ENCODE results near the gene FXYD3.
"Not testable (repeated sequence)": the region's sequence is repeated elsewhere in the genome, so short reads cannot be mapped to it uniquely, and the experiment has no call there.

FXYD3 gene

GRCh38 chr19:35093941-35094647, 21.5 kb upstream of the FXYD3 start:
- no peak overlapping the region for H3K9ac ChIP-seq (ENCODE audit: low read depth, low read length)
- H3K9me3 ChIP-seq (ENCODE audit: control insufficient read depth, insufficient read depth, low read length): no peaks in the 10 kb centered on the region
- no peaks in the 10 kb centered on the region for H3K36me3 ChIP-seq (ENCODE audit: insufficient read depth, low read length)
- peaks cover 9% of the 10 kb centered on the region; the same call in 1 of the 2 replicates for H3K4me1 ChIP-seq (ENCODE audit: insufficient read depth, low read length)

GRCh38 chr19:35094656-35095055, 21.0 kb upstream of the FXYD3 start:
- Histone ChIP-seq H3K36me3 (ENCODE audit: insufficient read depth, low read length) (no peaks in the 10 kb centered on the region), H3K9ac (ENCODE audit: low read depth, low read length) (no peak overlapping the region), H3K4me1 (ENCODE audit: insufficient read depth, low read length) (peaks cover 9% of the 10 kb centered on the region; the same call in 1 of the 2 replicates), H3K9me3 (ENCODE audit: control insufficient read depth, insufficient read depth, low read length) (no peaks in the 10 kb centered on the region)

- Histone ChIP-seq H3K9ac (ENCODE audit: low read depth, low read length) (no peak overlapping the region), H3K4me1 (ENCODE audit: insufficient read depth, low read length) (peaks cover 6% of the 10 kb centered on the region; the same call in 1 of the 2 replicates), H3K36me3 (ENCODE audit: insufficient read depth, low read length) (no peaks in the 10 kb centered on the region), H3K9me3 (ENCODE audit: control insufficient read depth, insufficient read depth, low read length) (no peaks in the 10 kb centered on the region)
Observed at GRCh38 chr19:35095667-35096368, 19.8 kb upstream of the FXYD3 start.

- Histone ChIP-seq H3K9me3 (ENCODE audit: control insufficient read depth, insufficient read depth, low read length) (no peaks in the 10 kb centered on the region), H3K9ac (ENCODE audit: low read depth, low read length) (no peak overlapping the region), H3K36me3 (ENCODE audit: insufficient read depth, low read length) (no peaks in the 10 kb centered on the region), H3K4me1 (ENCODE audit: insufficient read depth, low read length) (peaks cover 6% of the 10 kb centered on the region; the same call in 1 of the 2 replicates)
Observed at GRCh38 chr19:35098413-35099049, 17.1 kb upstream of the FXYD3 start.

- no peak overlapping the region for H3K9ac ChIP-seq (ENCODE audit: low read depth, low read length)
- no peaks in the 10 kb centered on the region for H3K36me3 ChIP-seq (ENCODE audit: insufficient read depth, low read length)
- H3K4me1 ChIP-seq (ENCODE audit: insufficient read depth, low read length): peaks cover 6% of the 10 kb centered on the region; the same call in 1 of the 2 replicates
- H3K9me3 ChIP-seq (ENCODE audit: control insufficient read depth, insufficient read depth, low read length): no peaks in the 10 kb centered on the region
Observed at GRCh38 chr19:35099155-35099896, 16.3 kb upstream of the FXYD3 start.

GRCh38 chr19:35099897-35100275, 15.7 kb upstream of the FXYD3 start:
- no peaks in the 10 kb centered on the region for H3K9me3 ChIP-seq (ENCODE audit: control insufficient read depth, insufficient read depth, low read length)

GRCh38 chr19:35100588-35101533, 14.8 kb upstream of the FXYD3 start:
- no peak overlapping the region for H3K9ac ChIP-seq (ENCODE audit: low read depth, low read length)
- peaks cover 6% of the 10 kb centered on the region; the same call in 1 of the 2 replicates for H3K4me1 ChIP-seq (ENCODE audit: insufficient read depth, low read length)
- H3K36me3 ChIP-seq (ENCODE audit: insufficient read depth, low read length): no peaks in the 10 kb centered on the region
- no peaks in the 10 kb centered on the region for H3K9me3 ChIP-seq (ENCODE audit: control insufficient read depth, insufficient read depth, low read length)

More at GRCh38 chr19:35099897-35100275, 15.7 kb upstream of the FXYD3 start:
- Histone ChIP-seq H3K4me1 (ENCODE audit: insufficient read depth, low read length) (peaks cover 6% of the 10 kb centered on the region; the same call in 1 of the 2 replicates), H3K36me3 (ENCODE audit: insufficient read depth, low read length) (no peaks in the 10 kb centered on the region), H3K9ac (ENCODE audit: low read depth, low read length) (no peak overlapping the region)

GRCh38 chr19:35101949-35102348, 13.7 kb upstream of the FXYD3 start:
- H3K4me1 ChIP-seq (ENCODE audit: insufficient read depth, low read length); H3K9me3 ChIP-seq (ENCODE audit: control insufficient read depth, insufficient read depth, low read length); H3K9ac ChIP-seq (ENCODE audit: low read depth, low read length); H3K36me3 ChIP-seq (ENCODE audit: insufficient read depth, low read length): not testable (repeated sequence)

- H3K9ac ChIP-seq (ENCODE audit: low read depth, low read length); H3K4me1 ChIP-seq (ENCODE audit: insufficient read depth, low read length); H3K36me3 ChIP-seq (ENCODE audit: insufficient read depth, low read length); H3K9me3 ChIP-seq (ENCODE audit: control insufficient read depth, insufficient read depth, low read length): not testable (repeated sequence)
Observed at GRCh38 chr19:35103614-35104013, 12.0 kb upstream of the FXYD3 start.

GRCh38 chr19:35104361-35104760, 11.3 kb upstream of the FXYD3 start:
- no peaks in the 10 kb centered on the region for H3K36me3 ChIP-seq (ENCODE audit: insufficient read depth, low read length)
- peaks cover 3% of the 10 kb centered on the region; the same call in 1 of the 2 replicates for H3K4me1 ChIP-seq (ENCODE audit: insufficient read depth, low read length)
- H3K9me3 ChIP-seq (ENCODE audit: control insufficient read depth, insufficient read depth, low read length): no peaks in the 10 kb centered on the region
- H3K9ac ChIP-seq (ENCODE audit: low read depth, low read length): no peak overlapping the region

- Histone ChIP-seq H3K9me3 (ENCODE audit: control insufficient read depth, insufficient read depth, low read length) (no peaks in the 10 kb centered on the region), H3K4me1 (ENCODE audit: insufficient read depth, low read length) (peaks cover 3% of the 10 kb centered on the region; the same call in 1 of the 2 replicates), H3K36me3 (ENCODE audit: insufficient read depth, low read length) (no peaks in the 10 kb centered on the region), H3K9ac (ENCODE audit: low read depth, low read length) (no peak overlapping the region)
Observed at GRCh38 chr19:35105047-35105410, 10.6 kb upstream of the FXYD3 start.

GRCh38 chr19:35105411-35106290, 10.0 kb upstream of the FXYD3 start:
- peaks cover 5% of the 10 kb centered on the region; the same call in 1 of the 2 replicates for H3K4me1 ChIP-seq (ENCODE audit: insufficient read depth, low read length)
- H3K9ac ChIP-seq (ENCODE audit: low read depth, low read length): no peak overlapping the region
- H3K9me3 ChIP-seq (ENCODE audit: control insufficient read depth, insufficient read depth, low read length): no peaks in the 10 kb centered on the region
- no peaks in the 10 kb centered on the region for H3K36me3 ChIP-seq (ENCODE audit: insufficient read depth, low read length)

- Histone ChIP-seq H3K9me3 (ENCODE audit: control insufficient read depth, insufficient read depth, low read length) (no peaks in the 10 kb centered on the region), H3K36me3 (ENCODE audit: insufficient read depth, low read length) (no peaks in the 10 kb centered on the region), H3K4me1 (ENCODE audit: insufficient read depth, low read length) (peaks cover 8% of the 10 kb centered on the region; the same call in 1 of the 2 replicates), H3K9ac (ENCODE audit: low read depth, low read length) (no peak overlapping the region)
Observed at GRCh38 chr19:35106291-35106583, 9.4 kb upstream of the FXYD3 start.
